AG04449 (cell line): ENCODE results near the gene CARD11.

Source experiments
- CTCF ChIA-PET: fragments of 350-600 bp; formaldehyde crosslinking; extraction: SDS; loops from one replicate; lab custom pipeline; 2021; ENCODE audit warnings: antibody characterized with exemption; lab: Yijun Ruan, JAX
- POLR2A ChIA-PET: fragments of 400-600, 350-600 bp; formaldehyde crosslinking; extraction: SDS; loops from one replicate; lab custom pipeline; 2020; ENCODE audit warnings: antibody characterized with exemption, inconsistent platforms; lab: Yijun Ruan, JAX
- DNase-seq: peaks from one replicate; pipeline ENCODE4 v3.0.0-alpha.2; 2010; ENCODE audit warnings: low read depth, low spot score
- H3K4me3 ChIP-seq: 2 replicates; pipeline ENCODE4 v1.5.1; 2011; ENCODE audit warnings: low read depth, mild to moderate bottlenecking, control low read depth, low read length
- TF ChIP-seq, protein P1 (sequence below): IDR thresholded peaks from one replicate; pipeline ENCODE4 v1.5.1; 2011; ENCODE audit warnings: mild to moderate bottlenecking, moderate library complexity, low read length, control low read depth, inconsistent platforms; ENCODE audit not compliant: insufficient read depth; ENCODE audit errors: missing control alignments

CARD11 gene

GRCh38 chr7:2879354-2879753 is 164.3 kb downstream of the CARD11 start:
- ChIA-PET POLR2A (no interaction called here), CTCF (no interaction called here)
- no peak for DNase-seq
- no peak overlapping the region for H3K4me3 ChIP-seq
- TF ChIP-seq, protein P1, sequence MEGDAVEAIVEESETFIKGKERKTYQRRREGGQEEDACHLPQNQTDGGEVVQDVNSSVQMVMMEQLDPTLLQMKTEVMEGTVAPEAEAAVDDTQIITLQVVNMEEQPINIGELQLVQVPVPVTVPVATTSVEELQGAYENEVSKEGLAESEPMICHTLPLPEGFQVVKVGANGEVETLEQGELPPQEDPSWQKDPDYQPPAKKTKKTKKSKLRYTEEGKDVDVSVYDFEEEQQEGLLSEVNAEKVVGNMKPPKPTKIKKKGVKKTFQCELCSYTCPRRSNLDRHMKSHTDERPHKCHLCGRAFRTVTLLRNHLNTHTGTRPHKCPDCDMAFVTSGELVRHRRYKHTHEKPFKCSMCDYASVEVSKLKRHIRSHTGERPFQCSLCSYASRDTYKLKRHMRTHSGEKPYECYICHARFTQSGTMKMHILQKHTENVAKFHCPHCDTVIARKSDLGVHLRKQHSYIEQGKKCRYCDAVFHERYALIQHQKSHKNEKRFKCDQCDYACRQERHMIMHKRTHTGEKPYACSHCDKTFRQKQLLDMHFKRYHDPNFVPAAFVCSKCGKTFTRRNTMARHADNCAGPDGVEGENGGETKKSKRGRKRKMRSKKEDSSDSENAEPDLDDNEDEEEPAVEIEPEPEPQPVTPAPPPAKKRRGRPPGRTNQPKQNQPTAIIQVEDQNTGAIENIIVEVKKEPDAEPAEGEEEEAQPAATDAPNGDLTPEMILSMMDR, result no peak

DNA sequence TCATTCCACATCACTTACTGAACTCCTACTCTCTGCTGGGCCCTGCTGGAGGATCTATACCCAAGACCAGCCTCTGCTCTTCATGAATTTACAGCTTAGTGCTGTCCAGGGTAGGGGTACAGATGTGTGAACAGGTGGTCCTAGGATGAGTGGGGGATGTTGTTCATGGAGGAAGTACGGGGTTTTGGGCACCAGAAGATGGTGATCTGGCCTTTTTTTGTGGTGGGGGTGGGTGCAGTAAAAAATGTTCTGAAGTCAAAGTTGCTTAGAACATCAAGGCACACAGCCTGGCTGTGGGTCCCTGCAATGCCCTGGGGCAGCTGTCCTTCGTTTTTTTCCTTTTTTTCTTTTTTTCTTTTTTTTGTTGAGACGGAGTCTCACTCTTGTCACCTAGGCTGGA is 165.4 kb downstream of the CARD11 start:
- TF ChIP-seq, protein P1, result no peak
- POLR2A ChIA-PET, result interaction anchor here (0.6 kb wide), 1 partner anchor 1291 kb away, joined by 3 read pairs; no protein-coding TSS in a partner anchor
- CTCF ChIA-PET, result interaction anchor here (0.9 kb wide), 1 partner anchor 10 kb away, joined by 3 read pairs; no protein-coding TSS in a partner anchor

GRCh38 chr7:2876031-2876731 is 167.5 kb downstream of the CARD11 start:
- TF ChIP-seq, protein P1, result no peak
- CTCF ChIA-PET, result interaction anchor here (0.6 to 4.2 kb wide), 6 partner anchors 9 to 279 kb away, joined by 3 to 34 read pairs (median 4); no protein-coding TSS in a partner anchor
- DNase-seq, result no peak
- POLR2A ChIA-PET, result no interaction called here
- no peak overlapping the region for H3K4me3 ChIP-seq

More for the DNA sequence above, 165.4 kb downstream of the CARD11 start:
- no peak overlapping the region for H3K4me3 ChIP-seq
- no peak for DNase-seq

DNA sequence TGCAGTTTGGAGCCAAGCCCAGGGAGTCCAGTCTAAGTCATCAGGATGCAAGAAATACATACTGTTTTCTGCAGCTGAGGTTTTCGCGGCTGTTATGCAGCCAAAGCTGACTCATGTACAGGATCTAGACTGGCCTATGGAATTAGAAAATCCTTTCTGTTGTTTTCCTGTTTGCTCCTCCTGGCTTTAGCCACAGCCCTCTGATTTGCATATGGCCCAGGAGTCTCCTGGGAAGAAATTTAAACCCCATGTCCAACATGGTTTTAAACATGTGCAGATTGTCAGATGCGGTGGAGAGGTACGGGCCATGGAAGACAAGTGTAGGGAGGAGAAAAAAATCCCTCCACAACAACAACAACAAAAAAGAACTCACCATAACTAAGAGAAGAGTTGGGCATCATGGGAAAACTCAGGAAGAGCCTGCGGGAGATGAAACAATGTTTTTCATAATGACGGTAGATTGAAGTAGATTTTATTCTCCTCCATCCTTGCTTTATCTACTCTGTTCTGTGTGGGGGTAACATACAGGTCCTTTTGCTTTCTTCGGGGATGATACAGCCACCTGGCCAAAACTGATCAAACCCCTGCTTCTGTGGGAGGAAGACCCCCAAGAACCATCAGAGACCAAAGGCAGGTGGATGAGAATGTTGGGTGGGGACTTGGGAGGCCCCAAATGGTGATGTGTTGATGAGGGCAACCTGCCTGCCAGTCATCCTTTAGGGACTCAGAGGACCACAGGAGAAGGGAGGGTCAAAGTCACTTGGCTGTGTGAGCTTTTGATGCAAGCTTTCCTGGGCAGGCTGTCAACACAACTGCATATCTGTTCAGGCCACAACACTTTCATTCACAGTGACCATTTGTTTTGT is 169.7 kb downstream of the CARD11 start:
- ChIA-PET POLR2A (interaction anchor here (0.5 to 0.7 kb wide), 2 partner anchors 12 to 1794 kb away, joined by 3 read pairs; no protein-coding TSS in a partner anchor), CTCF (interaction anchor here (1.3 to 4.2 kb wide), 3 partner anchors 8 to 13 kb away, joined by 3 to 34 read pairs (median 9); no protein-coding TSS in a partner anchor)
- H3K4me3 ChIP-seq, result no peak overlapping the region
- peak; percentile 59 for DNase-seq
- TF ChIP-seq, protein P1, result no peak

DNA sequence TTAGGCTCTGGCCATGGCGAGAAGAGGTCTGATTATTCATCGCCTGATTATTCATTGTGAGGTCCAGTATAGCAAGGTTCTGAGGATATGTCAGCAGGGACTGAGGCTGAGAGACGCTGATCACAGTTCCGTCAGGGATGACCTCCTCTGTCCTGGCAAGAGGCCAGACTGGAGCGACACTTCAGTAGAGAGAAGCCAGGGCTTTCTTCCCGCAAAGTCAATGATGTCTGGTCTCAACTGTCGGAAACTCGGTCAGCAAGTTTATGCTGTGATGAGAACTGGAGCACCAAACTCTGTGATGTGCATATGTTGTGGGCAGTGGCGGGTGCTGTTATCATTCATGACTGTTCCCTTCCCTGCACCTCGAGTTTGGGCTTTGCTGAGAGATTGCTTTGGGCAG is 170.5 kb downstream of the CARD11 start:
- POLR2A ChIA-PET, result interaction anchor here (0.7 kb wide), 1 partner anchor 11 kb away, joined by 3 read pairs; no protein-coding TSS in a partner anchor
- TF ChIP-seq, protein P1, result no peak
- CTCF ChIA-PET, result interaction anchor here (1.9 to 4.2 kb wide), 2 partner anchors 8 to 281 kb away, joined by 7 to 34 read pairs; no protein-coding TSS in a partner anchor
- DNase-seq, result no peak
- H3K4me3 ChIP-seq, result no peak overlapping the region
